RPMI8226 (cell line): ENCODE measurements around the gene FGGY.

Experiments used
- DNase-seq: peaks from one replicate; pipeline ENCODE4 v3.0.0-alpha.2; 2015

FGGY gene

GRCh38 chr1:59354709-59355337 lies 57.9 kb downstream of the FGGY start:
- DNase-seq = no peak

GRCh38 chr1:59355361-59355760 lies 58.5 kb downstream of the FGGY start:
- DNase-seq = no peak

GRCh38 chr1:59356627-59357026 lies 59.7 kb downstream of the FGGY start:
- no peak for DNase-seq

- DNase-seq = no peak
These were observed 60.9 kb downstream of the FGGY start for GRCh38 chr1:59357645-59358320.

DNA sequence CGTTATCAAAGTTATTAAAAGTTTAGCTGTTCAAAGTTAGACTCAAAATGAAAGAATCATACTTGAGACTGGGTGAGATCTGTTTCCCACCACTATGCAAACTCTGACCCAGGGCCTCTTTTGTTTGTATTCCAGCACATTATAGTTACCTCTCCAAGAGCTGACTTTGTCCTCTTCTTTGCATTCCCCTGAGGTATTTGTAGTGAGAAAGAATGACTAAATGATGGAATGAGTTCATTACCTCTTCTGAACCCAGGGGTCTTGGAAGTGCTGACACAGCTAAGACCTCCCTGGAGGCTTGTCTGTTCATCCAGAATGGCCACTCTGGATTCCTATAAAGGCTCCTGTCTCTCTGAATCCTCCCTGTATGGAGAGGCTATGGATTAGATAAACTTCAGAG lies 62.4 kb downstream of the FGGY start:
- no peak for DNase-seq

DNA sequence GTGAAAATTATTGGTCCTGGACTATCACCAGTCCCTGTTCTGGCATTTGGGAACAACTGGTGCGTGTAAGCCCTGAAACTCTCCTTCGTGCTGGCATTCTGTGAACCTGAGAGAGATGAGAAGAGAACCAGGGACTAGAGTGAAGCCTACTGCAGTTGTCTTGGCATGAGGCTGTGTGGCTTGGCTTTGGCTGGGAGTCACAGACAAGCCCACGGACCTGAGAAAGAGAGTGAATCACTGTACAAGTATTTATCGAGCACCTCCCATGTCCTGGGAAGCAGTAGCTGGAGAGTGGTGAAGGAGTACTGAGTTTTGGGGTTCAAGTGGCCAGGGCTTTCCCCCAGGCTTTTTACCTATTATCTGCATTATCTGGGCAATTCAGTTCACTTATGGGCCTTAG lies 63.3 kb downstream of the FGGY start:
- no peak for DNase-seq

- no peak for DNase-seq
These were observed 63.8 kb downstream of the FGGY start for GRCh38 chr1:59360729-59361128.

- no peak for DNase-seq
These were observed 64.9 kb downstream of the FGGY start for GRCh38 chr1:59361766-59362165.

DNA sequence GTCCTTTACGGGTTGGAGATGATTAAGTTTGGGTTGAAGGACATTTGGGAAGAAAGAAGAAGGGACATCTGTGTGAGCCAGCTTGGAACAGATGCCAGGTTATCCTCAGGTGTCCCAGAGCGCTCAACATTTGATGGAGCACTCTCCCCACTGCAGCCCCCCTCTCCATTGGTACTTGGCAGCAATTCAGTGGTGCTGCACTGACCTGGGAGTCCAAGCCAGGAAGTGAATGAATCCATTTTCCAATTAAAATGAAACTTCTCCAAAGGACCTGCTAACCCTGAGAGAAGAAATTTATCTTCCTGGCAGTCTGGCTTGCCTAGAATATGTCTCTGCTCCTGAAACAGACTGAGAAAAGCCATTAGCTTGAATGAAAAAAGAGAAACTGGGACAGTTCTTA lies 67.1 kb downstream of the FGGY start:
- DNase-seq = no peak

DNA sequence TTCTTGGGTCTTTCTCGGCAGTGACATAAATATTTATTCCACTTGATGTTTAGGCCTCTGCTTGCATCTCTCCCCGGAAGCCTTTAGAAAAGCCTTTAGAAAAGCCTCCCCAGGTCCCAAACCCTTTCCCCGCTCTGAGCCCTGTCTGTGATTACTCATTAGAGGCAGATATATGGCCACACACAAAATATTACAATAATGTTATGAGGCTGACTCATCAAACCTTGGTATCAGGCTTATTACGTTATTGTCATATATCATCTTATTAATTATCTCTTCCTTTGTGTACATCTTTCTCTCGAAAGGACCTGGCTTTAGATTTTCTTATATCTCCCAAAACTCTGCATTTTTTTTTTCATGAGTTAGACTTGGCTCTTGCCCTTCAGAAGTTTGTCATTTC lies 69.5 kb downstream of the FGGY start:
- no peak for DNase-seq

DNA sequence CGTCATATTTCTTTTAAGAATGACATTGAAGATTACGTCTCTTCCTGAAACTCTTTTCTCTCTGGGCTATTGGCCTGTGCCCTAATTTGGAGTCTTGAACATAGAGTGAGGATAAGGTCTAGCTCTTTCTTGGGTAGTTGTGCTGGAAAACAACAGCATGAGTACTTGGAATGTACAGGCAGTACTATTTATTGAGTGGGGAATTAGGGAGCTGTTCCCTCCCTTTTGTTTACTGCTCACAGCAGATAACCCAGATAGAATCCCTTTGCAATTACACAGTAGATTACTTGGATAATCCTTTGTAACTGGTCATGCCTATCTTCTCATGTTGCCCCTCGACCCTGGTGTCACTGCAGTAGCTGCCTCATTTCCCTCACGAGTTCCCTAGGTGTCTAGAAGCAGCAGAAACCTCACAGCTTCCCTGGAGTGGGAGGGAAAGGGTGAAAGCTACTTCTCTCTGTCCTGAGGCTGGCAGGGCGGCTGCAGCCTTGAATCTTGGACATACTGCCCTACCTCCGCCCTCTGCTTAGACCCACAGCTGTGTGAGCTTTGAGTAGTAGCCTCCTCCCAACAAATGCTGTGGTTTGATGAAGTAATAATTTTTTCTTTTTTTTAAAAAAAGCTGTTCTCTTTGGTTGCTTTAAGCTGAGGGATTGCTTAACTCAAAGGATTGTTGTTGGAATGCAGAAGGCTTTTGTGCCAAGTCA lies 70.6 kb downstream of the FGGY start:
- no peak for DNase-seq

GRCh38 chr1:59368008-59368670 lies 71.2 kb downstream of the FGGY start:
- DNase-seq = no peak

DNA sequence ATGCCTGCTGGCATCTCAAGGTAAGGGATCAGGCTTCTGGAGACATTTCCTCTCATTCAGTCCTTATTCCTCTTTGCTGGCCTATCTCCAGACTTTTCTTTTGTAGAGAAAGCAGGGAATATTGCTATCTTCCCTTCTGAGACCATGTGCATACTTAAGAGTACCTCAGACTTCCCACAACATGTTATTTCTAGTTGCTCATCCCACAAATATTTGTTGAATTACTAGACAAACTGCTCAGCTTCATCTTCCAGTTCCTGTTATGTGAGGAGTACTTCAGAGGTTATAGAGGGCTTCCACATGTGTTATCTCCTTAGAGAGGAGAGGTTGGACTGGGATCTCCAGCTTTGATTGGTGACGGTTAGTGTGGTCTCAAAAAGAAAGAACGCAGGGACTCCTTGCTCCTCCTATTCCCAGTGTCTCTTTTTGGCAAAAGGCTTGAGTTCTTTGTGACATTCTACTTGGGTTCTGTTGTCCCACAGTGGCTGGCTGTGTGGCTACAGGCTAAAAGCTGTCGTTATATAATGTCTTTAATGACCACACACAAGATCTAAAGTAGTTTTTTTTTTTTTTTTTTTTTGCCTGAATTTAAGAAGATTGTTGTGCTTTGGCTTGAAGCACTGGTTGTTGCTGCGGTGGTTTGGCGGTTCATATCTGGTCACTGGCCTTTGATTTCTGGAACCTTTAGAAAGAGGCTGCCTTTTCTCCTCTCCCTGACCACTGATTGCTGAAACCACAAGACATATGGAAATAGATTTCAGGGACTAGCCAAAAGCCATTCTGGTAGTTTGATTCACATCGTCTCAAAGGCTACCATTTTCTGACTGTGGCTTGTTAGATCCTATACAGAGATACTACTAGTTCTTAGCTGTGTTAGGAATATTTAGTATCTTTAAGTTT lies 78.7 kb downstream of the FGGY start:
- DNase-seq = no peak

GRCh38 chr1:59377350-59377904 lies 80.5 kb downstream of the FGGY start:
- DNase-seq = no peak

DNA sequence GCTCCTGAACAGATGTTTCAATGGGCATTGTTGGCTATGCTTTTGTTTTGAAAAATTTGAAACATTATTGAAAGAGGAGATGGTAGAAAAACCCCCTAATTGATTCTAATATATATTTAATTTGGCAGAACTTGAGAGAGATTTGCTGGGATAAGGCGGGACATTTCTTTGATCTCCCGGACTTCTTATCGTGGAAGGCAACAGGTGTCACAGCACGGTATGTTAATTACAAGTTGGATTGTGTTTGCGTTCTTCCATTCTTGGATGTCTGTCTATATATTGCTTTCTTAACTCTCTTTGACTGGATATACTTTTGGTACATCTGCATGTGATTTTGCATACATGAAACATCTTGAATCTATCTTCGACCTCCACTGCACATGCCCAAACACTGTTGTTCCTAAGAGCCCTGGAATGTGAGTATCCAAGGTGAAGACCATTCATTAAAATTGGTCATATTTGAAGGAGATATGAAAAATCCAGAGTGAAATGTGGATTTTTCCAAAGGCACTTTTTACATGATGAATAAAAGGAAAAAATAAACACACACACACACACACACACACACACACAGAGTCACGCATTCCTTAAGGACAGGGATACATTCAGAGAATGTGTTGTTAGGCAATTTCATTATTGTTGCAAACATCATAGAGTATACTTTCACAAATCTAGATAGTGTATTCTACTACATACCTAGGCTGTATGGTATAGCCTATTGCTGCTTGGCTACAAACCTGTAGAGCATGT lies 81.9 kb downstream of the FGGY start:
- no peak for DNase-seq

DNA sequence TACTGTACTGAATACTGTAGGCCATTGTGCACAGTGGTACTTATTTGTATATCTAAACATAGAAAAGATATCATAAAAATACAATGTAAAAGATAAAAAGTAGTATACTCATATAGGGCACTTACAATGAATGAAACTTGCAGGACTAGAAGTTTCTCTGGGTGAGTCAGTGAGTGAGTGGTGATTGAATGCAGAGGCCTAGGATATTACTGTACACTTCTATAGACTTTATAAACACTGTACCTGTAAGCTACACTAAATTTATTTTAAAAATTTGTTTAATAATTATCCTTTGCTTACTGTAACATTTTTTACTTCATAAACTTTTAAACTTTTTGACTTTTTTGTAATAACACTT lies 82.5 kb downstream of the FGGY start:
- DNase-seq = no peak

GRCh38 chr1:59383963-59384362 lies 87.1 kb downstream of the FGGY start:
- no peak for DNase-seq

- no peak for DNase-seq
These were observed 87.5 kb downstream of the FGGY start for GRCh38 chr1:59384443-59384842.

DNA sequence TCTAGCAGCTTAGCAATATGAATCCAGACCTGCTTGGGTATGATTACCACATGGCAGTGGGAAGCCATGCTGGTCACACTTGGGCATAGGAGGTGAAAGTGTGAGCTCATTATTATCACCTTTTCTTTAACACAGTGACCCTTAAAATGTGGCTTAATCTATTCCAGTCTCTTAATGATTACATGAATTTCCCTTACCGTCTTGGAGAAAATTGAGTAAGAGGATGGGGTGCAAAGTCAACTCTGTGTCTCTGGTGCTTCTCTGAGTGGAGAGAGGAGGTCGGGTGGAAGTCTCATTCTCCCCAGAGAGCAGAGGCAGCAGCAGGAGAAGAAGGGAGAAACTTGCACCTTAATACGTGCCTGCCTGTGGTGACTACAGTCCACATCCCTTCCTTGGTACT lies 91.3 kb downstream of the FGGY start:
- no peak for DNase-seq

GRCh38 chr1:59389847-59390246 lies 93.0 kb downstream of the FGGY start:
- no peak for DNase-seq

GRCh38 chr1:59390307-59390706 lies 93.4 kb downstream of the FGGY start:
- DNase-seq = no peak
